Jurkat, Clone E6-1 (cell line): ENCODE results near the gene DIPK2B. TPM values are rescaled to one million over a fixed set of nuclear protein-coding genes. Genes with fewer than 3 reads are reported as not detected.

ENCODE experiments used
- DNase-seq: peaks from one replicate; pipeline ENCODE4 v3.0.0-alpha.2; 2011; ENCODE audit warnings: low read depth, low spot score
- H3K4me3 ChIP-seq: 2 replicates; pipeline ENCODE4 v1.5.1; 2011; ENCODE audit warnings: mild to moderate bottlenecking, low read length, control low read depth, moderate library complexity
- polyA plus RNA-seq: library from polyadenylated mRNA; unstranded; fragments of >200 nt; gene quantifications from one replicate; pipeline ENCODE4 v1.2.1, GENCODE V29; 2012; ENCODE audit warnings: missing spikeins; ENCODE audit not compliant: insufficient read length, insufficient read depth

The DIPK2B gene
- polyA plus RNA-seq = not detected

GRCh38 chrX:45200741-45201234 lies at the start of gene DIPK2B:
Gene DIPK2B, minus strand, starts transcription at chrX:45200876. Its CDS starts 50 bp downstream, at chrX:45200826.
- no peak within 1 kb of the TSS for H3K4me3 ChIP-seq
- DNase-seq = no peak

- no peak for DNase-seq
Observed at GRCh38 chrX:45240301-45240700, 39.6 kb upstream of the DIPK2B start.

GRCh38 chrX:45238489-45238888 lies 37.8 kb upstream of the DIPK2B start:
- DNase-seq = no peak
- H3K4me3 ChIP-seq = no peak overlapping the region

More at GRCh38 chrX:45240301-45240700, 39.6 kb upstream of the DIPK2B start:
- H3K4me3 ChIP-seq = no peak overlapping the region

GRCh38 chrX:45233531-45233930 lies 32.9 kb upstream of the DIPK2B start:
- no peak overlapping the region for H3K4me3 ChIP-seq
- DNase-seq = no peak

- DNase-seq = peak; percentile 26
- H3K4me3 ChIP-seq = no peak overlapping the region
Observed at GRCh38 chrX:45232139-45232538, 31.5 kb upstream of the DIPK2B start.

GRCh38 chrX:45230410-45230809 lies 29.7 kb upstream of the DIPK2B start:
- H3K4me3 ChIP-seq = no peak overlapping the region
- no peak for DNase-seq

- DNase-seq = no peak
- H3K4me3 ChIP-seq = no peak overlapping the region
Observed at GRCh38 chrX:45229348-45229747, 28.7 kb upstream of the DIPK2B start.

GRCh38 chrX:45228126-45228525 lies 27.4 kb upstream of the DIPK2B start:
- H3K4me3 ChIP-seq = no peak overlapping the region
- no peak for DNase-seq

- DNase-seq = no peak
- H3K4me3 ChIP-seq = no peak overlapping the region
Observed at GRCh38 chrX:45208121-45208856, 7.6 kb upstream of the DIPK2B start.

GRCh38 chrX:45202171-45202570 lies 1.5 kb upstream of the DIPK2B start:
- no peak for DNase-seq
- H3K4me3 ChIP-seq = no peak overlapping the region

- no peak overlapping the region for H3K4me3 ChIP-seq
- DNase-seq = no peak
Observed at GRCh38 chrX:45198706-45199105, 2.0 kb downstream of the DIPK2B start.

GRCh38 chrX:45198301-45198700 lies 2.4 kb downstream of the DIPK2B start:
- H3K4me3 ChIP-seq = no peak overlapping the region
- DNase-seq = no peak

- DNase-seq = no peak
- no peak overlapping the region for H3K4me3 ChIP-seq
Observed at GRCh38 chrX:45196701-45197100, 4.0 kb downstream of the DIPK2B start.

- H3K4me3 ChIP-seq = no peak overlapping the region
- DNase-seq = no peak
Observed at GRCh38 chrX:45191820-45192409, 8.8 kb downstream of the DIPK2B start.

GRCh38 chrX:45191383-45191782 lies 9.3 kb downstream of the DIPK2B start:
- no peak overlapping the region for H3K4me3 ChIP-seq
- DNase-seq = no peak

- no peak for DNase-seq
- no peak overlapping the region for H3K4me3 ChIP-seq
Observed at GRCh38 chrX:45187731-45188130, 12.9 kb downstream of the DIPK2B start.

GRCh38 chrX:45186643-45187026 lies 14.0 kb downstream of the DIPK2B start:
- H3K4me3 ChIP-seq = peak overlapping the region; percentile 49
- DNase-seq = no peak

GRCh38 chrX:45184211-45184610 lies 16.5 kb downstream of the DIPK2B start:
- H3K4me3 ChIP-seq = no peak overlapping the region
- no peak for DNase-seq

- DNase-seq = no peak
- no peak overlapping the region for H3K4me3 ChIP-seq
Observed at GRCh38 chrX:45172890-45173289, 27.8 kb downstream of the DIPK2B start.

GRCh38 chrX:45166781-45167180 lies 33.9 kb downstream of the DIPK2B start:
- no peak overlapping the region for H3K4me3 ChIP-seq
- DNase-seq = no peak

- no peak for DNase-seq
- no peak overlapping the region for H3K4me3 ChIP-seq
Observed at GRCh38 chrX:45165726-45166125, 35.0 kb downstream of the DIPK2B start.
